DOHH2 (cell line): Measurements from ENCODE around the gene ECI2.

ENCODE experiments used
- H3F3A ChIP-seq: fragments of 200-600 bp; sonication (generic), shearing (Covaris generic); 2 replicates; pipeline ENCODE4 v1.6.0; 2016; ENCODE audit warnings: antibody characterized with exemption, mild to moderate bottlenecking; ENCODE audit not compliant: control insufficient read depth, insufficient read depth
- H3K27ac ChIP-seq: fragments of 200-600 bp; sonication (generic); 2 replicates; pipeline ENCODE4 v1.5.1; 2014; ENCODE audit warnings: low read depth, mild to moderate bottlenecking, low read length, moderate library complexity
- H3K27me3 ChIP-seq: fragments of 200-600 bp; sonication (generic); 2 replicates; pipeline ENCODE4 v1.6.1; 2014; ENCODE audit warnings: mild to moderate bottlenecking, low read length, mixed read lengths; ENCODE audit not compliant: control insufficient read depth
- H3K36me3 ChIP-seq: fragments of 200-600 bp; sonication (generic); 2 replicates; pipeline ENCODE4 v1.6.1; 2014; ENCODE audit warnings: mild to moderate bottlenecking, low read length, moderate library complexity, mixed read lengths; ENCODE audit not compliant: control insufficient read depth
- H3K4me1 ChIP-seq: fragments of 200-600 bp; sonication (generic); 2 replicates; pipeline ENCODE4 v1.6.1; 2014; ENCODE audit warnings: mild to moderate bottlenecking, low read length, mixed read lengths; ENCODE audit not compliant: control insufficient read depth
- H3K4me2 ChIP-seq: fragments of 200-600 bp; sonication (generic); 2 replicates; pipeline ENCODE4 v1.6.0; 2014; ENCODE audit warnings: mild to moderate bottlenecking, low read length, moderate library complexity
- H3K4me3 ChIP-seq: fragments of 200-600 bp; sonication (generic); 2 replicates; pipeline ENCODE4 v1.5.1; 2014; ENCODE audit warnings: mild to moderate bottlenecking, low read length, mixed read lengths
- H3K79me2 ChIP-seq: fragments of 200-600 bp; sonication (generic); 2 replicates; pipeline ENCODE4 v1.6.1; 2014; ENCODE audit warnings: mild to moderate bottlenecking, low read length, mixed read lengths; ENCODE audit not compliant: control insufficient read depth
- H3K9me2 ChIP-seq: fragments of 200-600 bp; sonication (generic); replicated peaks from 2 replicates; pipeline ENCODE4 v1.6.1; 2014; ENCODE audit warnings: mild to moderate bottlenecking, low read length, mixed read lengths; ENCODE audit not compliant: control insufficient read depth
- H3K9me3 ChIP-seq: fragments of 200-600 bp; sonication (generic); 2 replicates; pipeline ENCODE4 v1.6.1; 2014; ENCODE audit warnings: antibody characterized with exemption, low read length, mixed read lengths; ENCODE audit not compliant: control insufficient read depth, insufficient read depth
- H4K20me1 ChIP-seq: fragments of 200-600 bp; sonication (generic); 2 replicates; pipeline ENCODE4 v1.6.0; 2014; ENCODE audit warnings: low read depth, mild to moderate bottlenecking, antibody characterized with exemption, low read length, moderate library complexity; ENCODE audit not compliant: control insufficient read depth, insufficient read depth
- EZH2phosphoT487 ChIP-seq: fragments of 200-600 bp; sonication (generic); IDR thresholded peaks from 2 replicates; pipeline ENCODE4 v1.6.1; 2017; ENCODE audit warnings: borderline replicate concordance, mild to moderate bottlenecking, antibody characterized with exemption, low read length, moderate library complexity, mixed read lengths
- TF ChIP-seq, protein P1 (sequence below): fragments of 200-600 bp; sonication (generic); IDR thresholded peaks from one replicate; pipeline ENCODE4 v1.5.1; 2014; ENCODE audit warnings: antibody characterized with exemption, mild to moderate bottlenecking, low read depth, low read length; ENCODE audit not compliant: poor library complexity, severe bottlenecking

ECI2 gene

DNA sequence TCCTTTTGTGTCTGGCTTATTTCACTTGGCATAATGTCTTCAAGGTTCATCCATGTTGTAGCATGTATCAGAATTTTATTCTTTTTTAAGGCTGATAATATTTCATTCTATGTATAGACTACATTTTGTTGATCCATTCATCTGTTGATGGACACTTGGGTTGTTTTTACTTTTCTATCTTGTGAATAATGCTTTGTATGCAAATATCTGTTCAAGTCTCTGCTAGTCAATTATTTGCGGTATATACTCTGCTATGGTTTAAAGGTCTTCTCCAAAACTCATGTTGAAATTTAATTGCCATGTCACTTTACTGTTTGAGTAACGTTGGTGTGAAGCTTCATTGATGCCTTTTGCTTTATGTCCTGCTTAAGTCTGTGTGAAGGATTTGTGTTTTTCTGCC is 27.5 kb downstream of the ECI2 start:
- no peaks in the 10 kb centered on the region for H3K9me3 ChIP-seq
- TF ChIP-seq, protein P1, sequence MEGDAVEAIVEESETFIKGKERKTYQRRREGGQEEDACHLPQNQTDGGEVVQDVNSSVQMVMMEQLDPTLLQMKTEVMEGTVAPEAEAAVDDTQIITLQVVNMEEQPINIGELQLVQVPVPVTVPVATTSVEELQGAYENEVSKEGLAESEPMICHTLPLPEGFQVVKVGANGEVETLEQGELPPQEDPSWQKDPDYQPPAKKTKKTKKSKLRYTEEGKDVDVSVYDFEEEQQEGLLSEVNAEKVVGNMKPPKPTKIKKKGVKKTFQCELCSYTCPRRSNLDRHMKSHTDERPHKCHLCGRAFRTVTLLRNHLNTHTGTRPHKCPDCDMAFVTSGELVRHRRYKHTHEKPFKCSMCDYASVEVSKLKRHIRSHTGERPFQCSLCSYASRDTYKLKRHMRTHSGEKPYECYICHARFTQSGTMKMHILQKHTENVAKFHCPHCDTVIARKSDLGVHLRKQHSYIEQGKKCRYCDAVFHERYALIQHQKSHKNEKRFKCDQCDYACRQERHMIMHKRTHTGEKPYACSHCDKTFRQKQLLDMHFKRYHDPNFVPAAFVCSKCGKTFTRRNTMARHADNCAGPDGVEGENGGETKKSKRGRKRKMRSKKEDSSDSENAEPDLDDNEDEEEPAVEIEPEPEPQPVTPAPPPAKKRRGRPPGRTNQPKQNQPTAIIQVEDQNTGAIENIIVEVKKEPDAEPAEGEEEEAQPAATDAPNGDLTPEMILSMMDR = no peak
- no peak for TF ChIP-seq EZH2phosphoT487
- no peaks in the 10 kb centered on the region for H3F3A ChIP-seq
- H3K9me2 ChIP-seq = no peaks in the 10 kb centered on the region
- no peaks in the 10 kb centered on the region for H3K4me1 ChIP-seq
- H3K4me2 ChIP-seq = no peak overlapping the region
- H3K27me3 ChIP-seq = peaks cover 13% of the 10 kb centered on the region; the same call in 1 of the 2 replicates
- no peaks in the 10 kb centered on the region for H3K79me2 ChIP-seq
- H4K20me1 ChIP-seq = no peaks in the 10 kb centered on the region
- H3K4me3 ChIP-seq = no peak overlapping the region
- H3K27ac ChIP-seq = no peak overlapping the region
- H3K36me3 ChIP-seq = no peaks in the 10 kb centered on the region

DNA sequence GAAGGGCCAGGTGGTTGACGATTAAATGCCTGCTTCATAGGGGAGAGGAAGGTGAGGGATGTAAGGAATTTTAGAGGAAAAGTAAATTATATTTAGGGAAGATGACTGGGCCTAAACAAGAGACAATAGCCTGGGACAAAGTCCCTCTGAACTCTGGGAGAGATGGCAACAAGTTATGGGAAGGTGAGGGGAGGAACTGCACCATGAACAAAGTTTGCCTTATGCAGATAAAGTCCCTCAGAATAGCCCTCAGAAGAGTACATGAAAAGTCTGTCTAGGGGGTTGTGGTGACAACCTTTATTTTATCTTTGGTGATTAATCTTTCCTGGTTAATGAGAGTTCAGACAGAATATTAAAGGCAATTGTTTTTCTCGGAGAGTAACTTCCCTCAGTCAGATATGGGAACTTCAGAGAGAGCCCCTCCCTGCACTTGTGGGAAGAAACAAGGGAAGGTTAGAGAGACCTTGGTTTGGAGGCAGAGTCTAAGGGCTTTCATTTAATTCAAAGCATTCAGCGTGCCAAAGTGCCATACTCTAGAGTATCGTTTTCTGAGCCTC is 29.3 kb downstream of the ECI2 start:
- Histone ChIP-seq H3K9me2 (no peaks in the 10 kb centered on the region), H3K4me2 (no peak overlapping the region), H3K4me3 (no peak overlapping the region), H3K9me3 (no peaks in the 10 kb centered on the region), H3K27me3 (peaks cover 8% of the 10 kb centered on the region; the same call in 1 of the 2 replicates), H3F3A (no peaks in the 10 kb centered on the region), H3K79me2 (no peaks in the 10 kb centered on the region), H3K36me3 (no peaks in the 10 kb centered on the region), H4K20me1 (no peaks in the 10 kb centered on the region), H3K27ac (no peak overlapping the region), H3K4me1 (no peaks in the 10 kb centered on the region)
- no peak for TF ChIP-seq EZH2phosphoT487
- TF ChIP-seq, protein P1 = no peak

DNA sequence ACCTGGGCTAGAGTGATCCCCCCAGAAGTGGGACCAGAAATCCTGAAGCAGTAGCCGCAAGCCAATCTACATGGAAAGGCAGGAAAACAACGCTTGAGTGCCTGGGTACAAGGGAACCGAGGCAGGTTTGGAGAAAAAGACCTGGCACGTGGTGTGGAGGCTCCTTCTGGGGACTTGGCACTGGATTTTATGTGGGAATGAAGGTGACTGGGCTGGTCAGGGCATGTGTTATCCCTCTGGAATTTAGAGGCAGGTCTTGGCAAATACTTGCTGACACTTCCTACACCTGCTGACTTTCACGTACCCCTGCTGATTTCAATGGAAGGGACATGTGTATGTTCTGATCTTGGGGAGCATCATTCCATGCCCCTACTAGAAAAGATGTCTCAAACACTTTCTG is 31.4 kb downstream of the ECI2 start:
- Histone ChIP-seq H3K79me2 (no peaks in the 10 kb centered on the region), H3K4me2 (no peak overlapping the region), H3K9me3 (no peaks in the 10 kb centered on the region), H3K9me2 (no peaks in the 10 kb centered on the region), H4K20me1 (no peaks in the 10 kb centered on the region), H3K4me3 (no peak overlapping the region), H3K27me3 (peaks cover 3% of the 10 kb centered on the region; the same call in 1 of the 2 replicates), H3K36me3 (no peaks in the 10 kb centered on the region), H3K27ac (no peak overlapping the region), H3K4me1 (no peaks in the 10 kb centered on the region), H3F3A (no peaks in the 10 kb centered on the region)
- TF ChIP-seq, protein P1 = no peak
- no peak for TF ChIP-seq EZH2phosphoT487
